Measurements from ENCODE around the gene JUN.

The JUN gene

GRCh38 chr1:58783993-58784757 lies at the start of gene JUN:
TSS of gene JUN (minus strand) at chr1:58784047. CDS start at chr1:58783070, 977 bp downstream.
- DNase-seq (ENCODE audit: insufficient read length, low spot score), result peak; percentile 93
- FAIRE-seq, result no peak
- TF ChIP-seq CTCF (IDR thresholded peaks at IDR 0.05; ENCODE audit: insufficient read depth, missing control alignments), result no peak

- FAIRE-seq (no peak), DNase-seq (ENCODE audit: insufficient read length, low spot score) (no peak)
- no peak for TF ChIP-seq CTCF (IDR thresholded peaks at IDR 0.05; ENCODE audit: insufficient read depth, missing control alignments)
These were observed 49.3 kb upstream of the JUN start for GRCh38 chr1:58833166-58833565.

- TF ChIP-seq CTCF (IDR thresholded peaks at IDR 0.05; ENCODE audit: insufficient read depth, missing control alignments), result no peak
- no peak for FAIRE-seq
These were observed 46.4 kb upstream of the JUN start for GRCh38 chr1:58830291-58830690.

GRCh38 chr1:58829866-58830265 lies 46.0 kb upstream of the JUN start:
- TF ChIP-seq CTCF (IDR thresholded peaks at IDR 0.05; ENCODE audit: insufficient read depth, missing control alignments), result no peak
- DNase-seq (ENCODE audit: insufficient read length, low spot score), result no peak
- FAIRE-seq, result no peak

More at GRCh38 chr1:58830291-58830690, 46.4 kb upstream of the JUN start:
- DNase-seq (ENCODE audit: insufficient read length, low spot score), result no peak

GRCh38 chr1:58827298-58827697 lies 43.5 kb upstream of the JUN start:
- DNase-seq (ENCODE audit: insufficient read length, low spot score) (no peak), FAIRE-seq (no peak)
- no peak for TF ChIP-seq CTCF (IDR thresholded peaks at IDR 0.05; ENCODE audit: insufficient read depth, missing control alignments)

- DNase-seq (ENCODE audit: insufficient read length, low spot score) (no peak), FAIRE-seq (no peak)
- TF ChIP-seq CTCF (IDR thresholded peaks at IDR 0.05; ENCODE audit: insufficient read depth, missing control alignments), result no peak
These were observed 41.0 kb upstream of the JUN start for GRCh38 chr1:58824753-58825389.

- FAIRE-seq (no peak), DNase-seq (ENCODE audit: insufficient read length, low spot score) (no peak)
- no peak for TF ChIP-seq CTCF (IDR thresholded peaks at IDR 0.05; ENCODE audit: insufficient read depth, missing control alignments)
These were observed 39.7 kb upstream of the JUN start for GRCh38 chr1:58823481-58824010.
